ENCODE measurements around the gene PPP1R9A.

DNA sequence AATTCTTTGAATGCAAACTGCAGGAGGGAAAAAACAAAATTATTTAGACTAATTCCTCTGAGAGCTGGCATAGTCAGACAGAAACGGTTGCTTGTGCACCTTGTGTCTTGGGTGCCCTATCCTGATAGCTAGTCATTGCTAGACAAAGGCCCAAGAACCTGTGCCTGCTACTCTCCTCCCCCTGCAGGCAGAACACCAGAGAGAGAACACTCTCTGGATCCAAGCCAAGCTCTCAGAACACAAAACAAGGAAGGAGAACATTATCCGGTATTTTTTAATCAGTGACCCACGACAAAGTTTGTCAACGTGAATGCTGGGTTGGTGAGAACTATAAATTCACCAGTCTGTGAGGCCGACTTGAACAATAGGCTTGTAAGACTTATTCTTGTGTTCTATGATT is 18.8 kb upstream of the PPP1R9A start:
- TF ChIP-seq, protein P1, sequence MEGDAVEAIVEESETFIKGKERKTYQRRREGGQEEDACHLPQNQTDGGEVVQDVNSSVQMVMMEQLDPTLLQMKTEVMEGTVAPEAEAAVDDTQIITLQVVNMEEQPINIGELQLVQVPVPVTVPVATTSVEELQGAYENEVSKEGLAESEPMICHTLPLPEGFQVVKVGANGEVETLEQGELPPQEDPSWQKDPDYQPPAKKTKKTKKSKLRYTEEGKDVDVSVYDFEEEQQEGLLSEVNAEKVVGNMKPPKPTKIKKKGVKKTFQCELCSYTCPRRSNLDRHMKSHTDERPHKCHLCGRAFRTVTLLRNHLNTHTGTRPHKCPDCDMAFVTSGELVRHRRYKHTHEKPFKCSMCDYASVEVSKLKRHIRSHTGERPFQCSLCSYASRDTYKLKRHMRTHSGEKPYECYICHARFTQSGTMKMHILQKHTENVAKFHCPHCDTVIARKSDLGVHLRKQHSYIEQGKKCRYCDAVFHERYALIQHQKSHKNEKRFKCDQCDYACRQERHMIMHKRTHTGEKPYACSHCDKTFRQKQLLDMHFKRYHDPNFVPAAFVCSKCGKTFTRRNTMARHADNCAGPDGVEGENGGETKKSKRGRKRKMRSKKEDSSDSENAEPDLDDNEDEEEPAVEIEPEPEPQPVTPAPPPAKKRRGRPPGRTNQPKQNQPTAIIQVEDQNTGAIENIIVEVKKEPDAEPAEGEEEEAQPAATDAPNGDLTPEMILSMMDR (IDR thresholded peaks at IDR 0.05) = peak in 1 of 3 experiments; percentile 22
- no peak for TF ChIP-seq POLR2A (IDR thresholded peaks at IDR 0.05; ENCODE audit: low read depth)

All from esophagus muscularis mucosa (tissue), 3 donors.